ENCODE data around the gene LMBR1. TPM values are rescaled to one million over a fixed set of nuclear protein-coding genes. Genes with fewer than 3 reads are reported as not detected.
"Not testable (repeated sequence)": the region's sequence is repeated elsewhere in the genome, so short reads cannot be mapped to it uniquely, and the experiment has no call there.

LMBR1 gene
- polyA plus RNA-seq, 1 donor: 29.3 TPM

DNA sequence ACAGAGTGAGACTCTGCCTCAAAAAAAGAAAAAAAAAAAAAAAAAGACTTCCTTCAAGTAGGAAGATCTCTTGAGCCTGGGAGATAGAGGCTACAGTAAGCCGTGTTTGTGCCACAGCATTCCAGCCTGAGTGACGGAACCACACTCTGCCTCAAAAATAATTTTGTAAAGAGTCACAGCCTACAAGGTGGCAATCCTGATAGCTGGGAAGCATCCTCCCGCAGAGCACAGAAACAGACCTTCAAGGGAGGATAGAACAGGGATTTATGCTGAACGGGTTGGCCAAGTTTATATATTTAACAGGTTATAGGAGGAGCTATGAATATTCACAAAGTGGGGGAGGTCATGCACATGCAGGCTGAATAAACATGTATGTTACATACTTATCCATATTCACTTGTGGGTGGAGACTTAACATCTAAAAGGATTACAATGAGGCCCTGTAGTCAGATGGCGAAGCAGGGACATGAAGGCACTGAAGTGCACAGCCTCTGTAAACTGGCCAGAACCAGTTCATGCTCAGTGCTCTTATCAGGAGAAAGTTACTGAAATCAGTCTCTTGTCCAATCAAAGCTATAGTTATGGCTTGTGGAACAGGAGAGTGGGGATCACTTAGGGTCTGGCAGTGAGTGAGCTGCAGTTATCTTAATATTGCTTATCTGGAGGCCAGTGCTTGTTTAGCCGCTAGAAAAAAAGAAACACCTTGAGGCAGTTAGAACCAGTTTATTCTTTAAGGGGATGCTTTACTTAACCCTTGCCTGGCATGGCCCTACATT lies 6.8 kb downstream of the LMBR1 start:
- DNase-seq: peak in 1 of 2 donors; percentile 18
- no peaks in the 10 kb centered on the region for H3K9me3 ChIP-seq (ENCODE audit: control insufficient read depth, low read depth, low read length)
- no CpG with 5 or more reads among the region's 6 CpGs for WGBS (ENCODE audit: insufficient coverage, low lambda C conversion rate)
- no peak overlapping the region for H3K27ac ChIP-seq (ENCODE audit: low read length)
- no peak overlapping the region for H3K4me3 ChIP-seq (ENCODE audit: low read length)
- peaks cover under 1% of the 10 kb centered on the region for H3K4me1 ChIP-seq (ENCODE audit: control insufficient read depth, insufficient read depth, low read length)
- H3K27me3 ChIP-seq (ENCODE audit: control insufficient read depth, insufficient read depth, low read length): no peaks in the 10 kb centered on the region
- peaks cover 3% of the 10 kb centered on the region for H3K36me3 ChIP-seq (ENCODE audit: control insufficient read depth, insufficient read depth, low read length)

DNA sequence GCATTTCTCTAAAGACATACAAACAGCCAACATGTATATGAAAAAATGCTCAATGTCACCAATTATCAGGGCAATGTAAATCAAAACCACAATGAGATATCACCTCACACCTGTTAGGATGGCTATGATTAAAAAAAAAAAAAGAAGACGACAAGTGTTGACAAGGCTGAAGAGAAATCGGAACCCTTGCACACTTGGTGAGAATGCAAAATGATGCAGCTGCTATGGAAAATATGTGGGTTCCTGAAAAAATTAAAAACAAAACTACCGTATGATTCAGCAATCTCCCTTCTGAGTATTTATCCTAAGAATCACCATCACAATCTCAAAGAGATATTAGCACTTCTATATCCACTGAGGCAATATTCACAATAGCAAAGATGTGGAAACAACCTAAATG lies 11.3 kb downstream of the LMBR1 start:
- no CpG with 5 or more reads among the region's 3 CpGs for WGBS (ENCODE audit: insufficient coverage, low lambda C conversion rate)
- H3K9me3 ChIP-seq (ENCODE audit: control insufficient read depth, low read depth, low read length): peaks cover 7% of the 10 kb centered on the region

DNA sequence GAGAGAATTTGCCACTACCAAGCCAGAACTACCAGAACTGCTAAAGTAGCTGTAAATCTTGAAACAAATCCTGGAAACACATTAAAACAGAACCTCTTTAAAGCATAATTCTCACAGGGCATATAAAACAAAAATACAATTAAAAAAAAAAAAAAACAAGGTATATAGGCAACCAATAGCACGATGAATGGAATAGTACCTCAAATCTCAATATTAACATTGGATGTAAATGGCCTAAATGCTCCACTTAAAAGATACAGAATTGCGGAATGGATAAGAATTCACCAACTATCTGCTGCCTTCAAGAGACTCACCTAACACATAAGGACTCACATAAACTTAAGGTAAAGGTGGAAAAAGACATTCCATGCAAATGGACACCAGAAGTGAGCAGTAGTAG lies 17.2 kb downstream of the LMBR1 start:
- WGBS (ENCODE audit: insufficient coverage, low lambda C conversion rate): no CpG with 5 or more reads among the region's 2 CpGs
- Histone ChIP-seq H3K27ac (ENCODE audit: low read length) (no peak overlapping the region), H3K4me3 (ENCODE audit: low read length) (no peak overlapping the region), H3K4me1 (ENCODE audit: control insufficient read depth, insufficient read depth, low read length) (no peaks in the 10 kb centered on the region), H3K27me3 (ENCODE audit: control insufficient read depth, insufficient read depth, low read length) (no peaks in the 10 kb centered on the region), H3K9me3 (ENCODE audit: control insufficient read depth, low read depth, low read length) (peaks cover 18% of the 10 kb centered on the region), H3K36me3 (ENCODE audit: control insufficient read depth, insufficient read depth, low read length) (peaks cover 3% of the 10 kb centered on the region)
- no peak for DNase-seq

More for the DNA sequence above, 11.3 kb downstream of the LMBR1 start:
- no peak for DNase-seq
- H3K27me3 ChIP-seq (ENCODE audit: control insufficient read depth, insufficient read depth, low read length): no peaks in the 10 kb centered on the region
- no peak overlapping the region for H3K27ac ChIP-seq (ENCODE audit: low read length)
- H3K4me1 ChIP-seq (ENCODE audit: control insufficient read depth, insufficient read depth, low read length): no peaks in the 10 kb centered on the region
- no peak overlapping the region for H3K4me3 ChIP-seq (ENCODE audit: low read length)
- peaks cover 2% of the 10 kb centered on the region for H3K36me3 ChIP-seq (ENCODE audit: control insufficient read depth, insufficient read depth, low read length)

DNA sequence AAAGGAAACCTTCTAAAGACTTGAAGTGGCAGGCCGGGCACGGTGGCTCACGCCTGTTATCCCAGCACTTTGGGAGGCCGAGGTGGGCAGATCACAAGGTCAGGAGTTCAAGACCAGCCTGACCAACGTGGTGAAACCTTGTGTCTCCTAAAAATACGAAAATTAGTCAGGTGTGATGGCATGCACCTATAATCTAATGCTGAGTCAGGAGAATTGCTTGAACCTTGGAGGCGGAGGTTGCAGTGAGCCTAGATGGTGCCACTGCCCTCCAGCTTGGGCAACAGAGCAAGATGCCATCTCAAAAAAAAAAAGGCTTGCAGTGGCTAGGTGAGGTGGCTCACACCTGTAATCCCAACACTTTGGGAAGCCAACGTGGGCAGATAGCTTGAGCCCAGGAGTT lies 24.6 kb downstream of the LMBR1 start:
- H3K4me1 ChIP-seq (ENCODE audit: control insufficient read depth, insufficient read depth, low read length); DNase-seq; H3K36me3 ChIP-seq (ENCODE audit: control insufficient read depth, insufficient read depth, low read length); H3K9me3 ChIP-seq (ENCODE audit: control insufficient read depth, low read depth, low read length); H3K27ac ChIP-seq (ENCODE audit: low read length); H3K4me3 ChIP-seq (ENCODE audit: low read length); H3K27me3 ChIP-seq (ENCODE audit: control insufficient read depth, insufficient read depth, low read length): not testable (repeated sequence)
- WGBS (ENCODE audit: insufficient coverage, low lambda C conversion rate): 100% methylated on average over 1 of the region's 8 CpGs

DNA sequence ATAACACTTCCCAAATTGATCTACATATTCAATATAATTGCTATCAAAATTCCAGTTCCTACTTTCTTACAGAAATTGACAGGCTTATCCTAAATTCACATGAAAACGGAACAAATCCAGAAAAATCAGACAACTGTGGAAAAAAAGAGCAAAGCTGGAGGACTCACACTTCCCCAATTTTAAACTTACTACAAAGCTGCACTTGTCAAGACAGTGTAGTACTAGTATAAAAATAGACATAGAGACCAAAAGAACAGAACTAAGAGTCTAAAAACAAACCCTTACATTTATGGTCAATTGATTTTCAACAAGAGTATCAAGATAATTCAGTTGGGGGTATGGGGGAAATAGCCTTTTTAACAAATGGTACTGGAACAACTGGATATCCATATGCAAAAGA lies 27.5 kb downstream of the LMBR1 start:
- WGBS (ENCODE audit: insufficient coverage, low lambda C conversion rate): 20% methylated on average over 1 of the region's 1 CpG
- Histone ChIP-seq H3K4me1 (ENCODE audit: control insufficient read depth, insufficient read depth, low read length) (no peaks in the 10 kb centered on the region), H3K4me3 (ENCODE audit: low read length) (no peak overlapping the region), H3K27me3 (ENCODE audit: control insufficient read depth, insufficient read depth, low read length) (no peaks in the 10 kb centered on the region), H3K27ac (ENCODE audit: low read length) (no peak overlapping the region), H3K36me3 (ENCODE audit: control insufficient read depth, insufficient read depth, low read length) (peaks cover 5% of the 10 kb centered on the region), H3K9me3 (ENCODE audit: control insufficient read depth, low read depth, low read length) (peaks cover 3% of the 10 kb centered on the region)
- no peak for DNase-seq

DNA sequence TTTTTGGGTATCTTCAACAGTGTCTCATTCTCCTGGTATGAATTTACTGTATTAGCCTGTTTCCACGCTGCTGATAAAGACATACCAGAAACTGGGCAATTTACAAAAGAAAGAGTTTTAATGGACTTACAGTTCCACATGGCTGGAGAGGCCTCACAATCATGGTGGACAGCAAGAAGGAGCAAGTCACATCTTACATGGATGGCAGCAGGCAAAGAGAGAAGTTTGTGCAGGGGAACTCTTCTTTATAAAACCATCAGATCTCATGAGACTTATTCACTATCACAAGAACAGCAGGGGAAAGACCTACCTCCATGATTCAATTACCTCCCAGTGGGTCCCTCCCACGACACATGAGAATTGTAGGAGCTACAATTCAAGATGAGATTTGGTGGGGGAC lies 31.0 kb downstream of the LMBR1 start:
- not testable (repeated sequence) for H3K4me3 ChIP-seq (ENCODE audit: low read length); H3K27ac ChIP-seq (ENCODE audit: low read length); DNase-seq; H3K27me3 ChIP-seq (ENCODE audit: control insufficient read depth, insufficient read depth, low read length); H3K4me1 ChIP-seq (ENCODE audit: control insufficient read depth, insufficient read depth, low read length); H3K36me3 ChIP-seq (ENCODE audit: control insufficient read depth, insufficient read depth, low read length)
- H3K9me3 ChIP-seq (ENCODE audit: control insufficient read depth, low read depth, low read length): peaks cover 10% of the 10 kb centered on the region
- WGBS (ENCODE audit: insufficient coverage, low lambda C conversion rate): 100% methylated on average over 1 of the region's 2 CpGs

DNA sequence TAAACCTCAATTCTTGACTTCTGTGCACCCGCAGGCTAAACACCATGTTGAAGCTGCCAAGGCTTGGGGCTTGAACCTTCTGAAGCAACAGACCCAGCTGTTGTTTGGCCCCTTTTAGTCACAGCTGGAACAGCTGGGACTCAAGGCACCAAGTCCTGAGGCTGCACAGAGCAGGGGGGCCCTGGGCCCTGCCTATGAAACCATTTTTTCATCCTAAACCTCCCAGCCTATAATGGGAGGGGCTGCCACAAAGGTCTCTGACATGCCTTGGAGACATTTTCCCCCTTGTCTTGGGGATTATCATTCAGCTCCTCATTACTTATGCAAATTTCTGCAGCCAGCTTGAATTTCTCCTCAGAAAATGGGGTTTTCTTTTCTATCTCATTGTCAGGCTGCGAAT lies 31.8 kb downstream of the LMBR1 start:
- no peaks in the 10 kb centered on the region for H3K27me3 ChIP-seq (ENCODE audit: control insufficient read depth, insufficient read depth, low read length)
- no peaks in the 10 kb centered on the region for H3K4me1 ChIP-seq (ENCODE audit: control insufficient read depth, insufficient read depth, low read length)
- 100% methylated on average over 1 of the region's 2 CpGs for WGBS (ENCODE audit: insufficient coverage, low lambda C conversion rate)
- no peak for DNase-seq
- H3K4me3 ChIP-seq (ENCODE audit: low read length): no peak overlapping the region
- H3K27ac ChIP-seq (ENCODE audit: low read length): no peak overlapping the region
- H3K9me3 ChIP-seq (ENCODE audit: control insufficient read depth, low read depth, low read length): peaks cover 13% of the 10 kb centered on the region
- H3K36me3 ChIP-seq (ENCODE audit: control insufficient read depth, insufficient read depth, low read length): peaks cover 5% of the 10 kb centered on the region

DNA sequence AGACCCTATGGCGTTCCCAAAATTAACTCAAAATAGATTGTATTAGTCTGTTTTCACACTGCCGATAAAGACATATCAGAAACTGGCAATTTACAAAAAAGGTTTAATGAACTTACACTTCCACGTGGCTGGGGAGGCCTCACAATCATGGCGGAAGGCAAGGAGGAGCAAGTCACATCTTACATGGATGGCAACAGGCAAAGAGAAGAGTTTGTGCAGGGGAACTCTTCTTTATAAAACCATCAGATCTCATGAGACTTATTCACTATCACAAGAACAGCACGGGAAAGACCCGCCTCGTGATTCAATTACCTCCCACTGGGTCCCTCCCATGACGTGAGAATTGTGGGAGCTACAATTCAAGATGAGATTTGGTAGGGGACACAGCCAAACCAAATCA lies 32.9 kb downstream of the LMBR1 start:
- peaks cover 22% of the 10 kb centered on the region for H3K9me3 ChIP-seq (ENCODE audit: control insufficient read depth, low read depth, low read length)
- WGBS (ENCODE audit: insufficient coverage, low lambda C conversion rate): no CpG with 5 or more reads among the region's 8 CpGs
- H3K27me3 ChIP-seq (ENCODE audit: control insufficient read depth, insufficient read depth, low read length); H3K36me3 ChIP-seq (ENCODE audit: control insufficient read depth, insufficient read depth, low read length); H3K4me1 ChIP-seq (ENCODE audit: control insufficient read depth, insufficient read depth, low read length); H3K27ac ChIP-seq (ENCODE audit: low read length); DNase-seq; H3K4me3 ChIP-seq (ENCODE audit: low read length): not testable (repeated sequence)

DNA sequence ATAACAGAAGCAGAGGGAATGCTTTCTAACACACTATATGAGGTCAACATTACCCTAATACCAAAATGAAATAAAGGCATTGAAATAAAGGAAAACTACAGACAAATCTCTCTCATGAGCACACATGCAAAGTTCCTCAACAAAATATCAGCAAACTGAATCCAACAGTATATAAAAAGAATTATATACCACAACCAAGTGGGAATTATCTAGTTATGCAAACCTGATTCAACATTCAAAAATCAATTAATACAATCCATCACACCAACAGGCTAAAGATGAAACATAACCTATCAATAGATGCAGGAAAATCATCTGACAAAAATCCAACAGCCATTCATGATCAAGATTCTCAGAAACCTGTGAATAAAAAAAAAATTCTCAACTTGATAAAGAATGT lies 34.5 kb downstream of the LMBR1 start:
- Histone ChIP-seq H3K36me3 (ENCODE audit: control insufficient read depth, insufficient read depth, low read length) (peaks cover 5% of the 10 kb centered on the region), H3K27me3 (ENCODE audit: control insufficient read depth, insufficient read depth, low read length) (no peaks in the 10 kb centered on the region), H3K9me3 (ENCODE audit: control insufficient read depth, low read depth, low read length) (peaks cover 27% of the 10 kb centered on the region)

DNA sequence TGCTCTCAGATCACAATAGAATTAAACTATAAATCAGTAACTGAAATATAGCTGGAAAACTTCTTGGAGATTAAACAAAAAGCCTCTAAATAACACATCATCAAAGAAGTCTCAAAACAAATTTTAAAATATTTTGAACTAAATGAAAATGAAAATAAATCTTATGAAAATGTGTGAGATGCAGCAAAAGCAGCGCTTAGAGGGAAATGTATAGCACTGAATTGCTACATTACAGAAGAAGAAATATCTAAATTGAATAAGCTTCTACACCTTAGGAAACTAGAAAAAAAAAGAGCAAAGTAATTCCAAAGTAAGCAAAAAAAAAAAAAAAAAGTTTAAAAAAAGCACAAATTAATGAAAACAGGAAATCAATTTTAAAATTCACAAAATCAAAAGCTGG lies 35.2 kb downstream of the LMBR1 start:
- WGBS (ENCODE audit: insufficient coverage, low lambda C conversion rate): 100% methylated on average over 1 of the region's 1 CpG
- no peaks in the 10 kb centered on the region for H3K27me3 ChIP-seq (ENCODE audit: control insufficient read depth, insufficient read depth, low read length)
- H3K9me3 ChIP-seq (ENCODE audit: control insufficient read depth, low read depth, low read length): peaks cover 27% of the 10 kb centered on the region
- no peaks in the 10 kb centered on the region for H3K4me1 ChIP-seq (ENCODE audit: control insufficient read depth, insufficient read depth, low read length)
- peaks cover 5% of the 10 kb centered on the region for H3K36me3 ChIP-seq (ENCODE audit: control insufficient read depth, insufficient read depth, low read length)
- H3K4me3 ChIP-seq (ENCODE audit: low read length): no peak overlapping the region
- H3K27ac ChIP-seq (ENCODE audit: low read length): no peak overlapping the region
- DNase-seq: no peak

More for the DNA sequence above, 34.5 kb downstream of the LMBR1 start:
- DNase-seq: no peak
- Histone ChIP-seq H3K4me3 (ENCODE audit: low read length) (no peak overlapping the region), H3K27ac (ENCODE audit: low read length) (no peak overlapping the region), H3K4me1 (ENCODE audit: control insufficient read depth, insufficient read depth, low read length) (no peaks in the 10 kb centered on the region)

DNA sequence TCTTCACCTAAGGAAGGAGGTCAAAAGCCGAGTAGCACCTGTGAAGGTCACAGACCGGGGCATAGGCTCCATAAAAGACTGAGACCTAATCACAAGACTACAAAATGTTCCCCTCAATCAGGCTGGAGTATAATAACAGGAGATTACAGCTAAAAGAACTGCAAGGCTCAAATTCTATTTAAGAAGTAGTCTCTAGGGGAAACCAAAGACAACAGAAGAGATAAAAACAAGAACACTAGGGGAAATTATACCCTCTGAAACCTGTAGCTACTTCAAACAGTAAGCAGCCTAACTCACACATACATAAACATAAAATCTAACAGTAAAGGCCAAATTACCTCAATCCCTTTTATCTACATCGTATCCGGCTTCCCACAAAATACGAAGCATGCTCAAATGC lies 38.3 kb downstream of the LMBR1 start:
- no peak overlapping the region for H3K4me3 ChIP-seq (ENCODE audit: low read length)
- no CpG with 5 or more reads among the region's 5 CpGs for WGBS (ENCODE audit: insufficient coverage, low lambda C conversion rate)
- H3K27ac ChIP-seq (ENCODE audit: low read length): no peak overlapping the region
- no peaks in the 10 kb centered on the region for H3K36me3 ChIP-seq (ENCODE audit: control insufficient read depth, insufficient read depth, low read length)
- H3K9me3 ChIP-seq (ENCODE audit: control insufficient read depth, low read depth, low read length): peaks cover 18% of the 10 kb centered on the region
- DNase-seq: no peak
- H3K4me1 ChIP-seq (ENCODE audit: control insufficient read depth, insufficient read depth, low read length): no peaks in the 10 kb centered on the region
- H3K27me3 ChIP-seq (ENCODE audit: control insufficient read depth, insufficient read depth, low read length): no peaks in the 10 kb centered on the region
